H1 (cell line): ENCODE measurements around the gene USP3.
A peak's percentile ranks its signal among the peaks of the same experiment; 100 is the strongest.

Experiments
- EP300 ChIP-seq, 2 experiments: IDR thresholded peaks; 1 replicate in 1 of 2; 2 replicates in 1 of 2; pipeline ENCODE4 v1.6.1; 2011 to 2012; ENCODE audit warnings: low read depth in 2 of 2, low read length in 2 of 2, mild to moderate bottlenecking in 2 of 2, borderline replicate concordance in 1 of 2, inconsistent platforms in 1 of 2, moderate library complexity in 1 of 2
- EZH2 ChIP-seq: fragments of 200-600 bp; sonication (generic); IDR thresholded peaks from 2 replicates; pipeline ENCODE4 v1.7.1; 2012; ENCODE audit warnings: low read depth, mild to moderate bottlenecking, moderate library complexity, low read length, inconsistent platforms; ENCODE audit not compliant: severe bottlenecking
- JUN ChIP-seq: IDR thresholded peaks from 2 replicates; pipeline ENCODE4 v1.6.1; 2011; ENCODE audit warnings: low read depth, mild to moderate bottlenecking, improper control_type of control experiment, low read length
- MAX ChIP-seq: IDR thresholded peaks from 2 replicates; pipeline ENCODE4 v1.6.1; 2012; ENCODE audit warnings: inconsistent platforms
- POLR2A ChIP-seq, 2 experiments: IDR thresholded peaks; 1 replicate in 1 of 2; 2 replicates in 1 of 2; pipeline ENCODE4 v1.6.1; 2011; ENCODE audit warnings: low read depth in 2 of 2, low read length in 2 of 2, mild to moderate bottlenecking in 2 of 2; ENCODE audit errors: control extremely low read depth in 1 of 2
- POLR2AphosphoS5 ChIP-seq: IDR thresholded peaks from 2 replicates; pipeline ENCODE4 v1.6.1; 2011; ENCODE audit warnings: low read depth, low read length
- TF ChIP-seq, protein P1 (sequence below), 3 experiments: IDR thresholded peaks; 1 replicate in 2 of 3; 2 replicates in 1 of 3; pipeline versions ENCODE4 v1.5.1 to v1.6.1; 2011; ENCODE audit warnings: low read length in 3 of 3, mild to moderate bottlenecking in 3 of 3, inconsistent platforms in 2 of 3, low read depth in 1 of 3, moderate library complexity in 1 of 3; ENCODE audit not compliant: insufficient read depth in 1 of 3; ENCODE audit errors: control extremely low read depth in 1 of 3

DNA sequence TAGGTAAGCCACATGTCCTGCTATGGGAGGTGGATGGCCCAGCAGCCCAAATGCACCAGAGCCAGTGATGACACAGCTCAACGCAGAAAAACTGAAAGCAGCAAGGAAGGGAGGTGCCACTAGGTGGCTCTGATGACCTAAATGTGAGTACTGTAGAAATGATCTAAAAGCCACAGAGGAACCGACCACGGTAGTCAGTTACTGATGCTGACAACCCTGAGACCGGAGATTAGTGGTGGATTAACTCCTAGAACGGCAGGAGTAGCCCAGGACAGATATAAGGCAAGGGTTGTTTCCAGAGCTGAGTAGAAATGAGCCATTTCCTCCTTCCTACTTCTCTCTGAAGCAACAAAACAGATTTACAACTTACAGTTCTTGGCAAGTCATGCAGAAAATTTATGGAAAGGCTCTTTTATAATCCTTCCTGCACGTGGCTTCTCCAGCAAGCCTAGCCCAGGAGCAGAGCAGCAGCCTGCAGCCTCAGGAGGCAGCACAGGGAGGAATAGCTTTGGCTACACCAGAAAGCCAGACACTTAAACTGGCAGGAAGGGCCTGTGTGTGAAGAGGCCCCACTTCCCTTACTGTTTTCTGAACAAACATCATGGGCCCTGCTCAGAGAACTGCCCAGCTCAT lies 105.9 kb downstream of the USP3 start:
- TF ChIP-seq POLR2A (IDR thresholded peaks at IDR 0.05; ENCODE audit: control extremely low read depth in 1 of 2, low read depth in 2 of 2, low read length in 2 of 2) (no peak), POLR2AphosphoS5 (no peak), EP300 (IDR thresholded peaks at IDR 0.05; ENCODE audit: borderline replicate concordance in 1 of 2, low read depth in 2 of 2, low read length in 2 of 2) (no peak), EZH2 (no peak), JUN (no peak), MAX (no peak)
- TF ChIP-seq, protein P1, sequence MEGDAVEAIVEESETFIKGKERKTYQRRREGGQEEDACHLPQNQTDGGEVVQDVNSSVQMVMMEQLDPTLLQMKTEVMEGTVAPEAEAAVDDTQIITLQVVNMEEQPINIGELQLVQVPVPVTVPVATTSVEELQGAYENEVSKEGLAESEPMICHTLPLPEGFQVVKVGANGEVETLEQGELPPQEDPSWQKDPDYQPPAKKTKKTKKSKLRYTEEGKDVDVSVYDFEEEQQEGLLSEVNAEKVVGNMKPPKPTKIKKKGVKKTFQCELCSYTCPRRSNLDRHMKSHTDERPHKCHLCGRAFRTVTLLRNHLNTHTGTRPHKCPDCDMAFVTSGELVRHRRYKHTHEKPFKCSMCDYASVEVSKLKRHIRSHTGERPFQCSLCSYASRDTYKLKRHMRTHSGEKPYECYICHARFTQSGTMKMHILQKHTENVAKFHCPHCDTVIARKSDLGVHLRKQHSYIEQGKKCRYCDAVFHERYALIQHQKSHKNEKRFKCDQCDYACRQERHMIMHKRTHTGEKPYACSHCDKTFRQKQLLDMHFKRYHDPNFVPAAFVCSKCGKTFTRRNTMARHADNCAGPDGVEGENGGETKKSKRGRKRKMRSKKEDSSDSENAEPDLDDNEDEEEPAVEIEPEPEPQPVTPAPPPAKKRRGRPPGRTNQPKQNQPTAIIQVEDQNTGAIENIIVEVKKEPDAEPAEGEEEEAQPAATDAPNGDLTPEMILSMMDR (IDR thresholded peaks at IDR 0.05; ENCODE audit: control extremely low read depth in 1 of 3, insufficient read depth in 1 of 3, low read depth in 1 of 3, low read length in 3 of 3) = peak; percentile 51 to 89 (median 69)
